ENCODE results near the gene IFNGR2.

IFNGR2 gene, protein sequence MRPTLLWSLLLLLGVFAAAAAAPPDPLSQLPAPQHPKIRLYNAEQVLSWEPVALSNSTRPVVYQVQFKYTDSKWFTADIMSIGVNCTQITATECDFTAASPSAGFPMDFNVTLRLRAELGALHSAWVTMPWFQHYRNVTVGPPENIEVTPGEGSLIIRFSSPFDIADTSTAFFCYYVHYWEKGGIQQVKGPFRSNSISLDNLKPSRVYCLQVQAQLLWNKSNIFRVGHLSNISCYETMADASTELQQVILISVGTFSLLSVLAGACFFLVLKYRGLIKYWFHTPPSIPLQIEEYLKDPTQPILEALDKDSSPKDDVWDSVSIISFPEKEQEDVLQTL

DNA sequence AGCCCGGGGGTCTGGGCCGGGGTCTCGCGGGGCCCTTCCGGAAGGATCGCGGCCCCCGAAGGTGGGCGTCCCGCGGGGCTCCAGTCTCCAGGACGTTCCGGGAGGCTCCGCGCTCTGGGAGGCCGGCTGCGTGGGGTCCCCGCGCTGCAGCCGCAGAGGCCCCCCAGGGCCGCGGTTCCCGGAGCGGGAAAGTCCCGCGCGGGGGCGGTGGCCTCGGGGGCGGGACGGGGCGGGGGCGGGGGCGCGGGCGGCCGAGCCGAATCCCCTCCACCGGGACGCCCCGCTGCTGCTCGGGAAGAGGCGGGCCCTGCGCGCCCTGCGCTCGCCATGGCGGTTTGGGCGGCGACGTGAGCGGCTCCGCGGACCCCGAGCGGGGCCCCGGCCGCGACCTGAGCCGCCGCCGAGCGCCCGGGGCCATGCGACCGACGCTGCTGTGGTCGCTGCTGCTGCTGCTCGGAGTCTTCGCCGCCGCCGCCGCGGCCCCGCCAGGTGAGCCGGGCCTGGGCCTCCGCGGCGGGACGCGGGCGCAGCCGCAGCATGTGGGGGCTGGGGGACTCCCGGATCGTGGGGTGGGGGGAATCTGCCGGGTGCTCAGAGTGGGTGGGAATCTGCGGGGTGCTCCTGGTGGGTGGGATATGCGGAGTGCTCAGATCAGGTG lies at the start of gene IFNGR2:
TSS of gene IFNGR2 (plus strand) at position 286 of the 658 bp plus-strand sequence. CDS start at position 417, 131 bp downstream.
- no peaks in the 10 kb centered on the region for H3K27me3 ChIP-seq (replicated peaks; ENCODE audit: control insufficient read depth, insufficient read depth, low read length)
- DNase-seq (ENCODE audit: extremely low read depth, insufficient read length) = peak; percentile 70
- H3K36me3 ChIP-seq (ENCODE audit: control insufficient read depth, insufficient read depth, low read length) = no peaks in the 10 kb centered on the region; the same call in none of the 2 replicates
- TF ChIP-seq, protein P1, sequence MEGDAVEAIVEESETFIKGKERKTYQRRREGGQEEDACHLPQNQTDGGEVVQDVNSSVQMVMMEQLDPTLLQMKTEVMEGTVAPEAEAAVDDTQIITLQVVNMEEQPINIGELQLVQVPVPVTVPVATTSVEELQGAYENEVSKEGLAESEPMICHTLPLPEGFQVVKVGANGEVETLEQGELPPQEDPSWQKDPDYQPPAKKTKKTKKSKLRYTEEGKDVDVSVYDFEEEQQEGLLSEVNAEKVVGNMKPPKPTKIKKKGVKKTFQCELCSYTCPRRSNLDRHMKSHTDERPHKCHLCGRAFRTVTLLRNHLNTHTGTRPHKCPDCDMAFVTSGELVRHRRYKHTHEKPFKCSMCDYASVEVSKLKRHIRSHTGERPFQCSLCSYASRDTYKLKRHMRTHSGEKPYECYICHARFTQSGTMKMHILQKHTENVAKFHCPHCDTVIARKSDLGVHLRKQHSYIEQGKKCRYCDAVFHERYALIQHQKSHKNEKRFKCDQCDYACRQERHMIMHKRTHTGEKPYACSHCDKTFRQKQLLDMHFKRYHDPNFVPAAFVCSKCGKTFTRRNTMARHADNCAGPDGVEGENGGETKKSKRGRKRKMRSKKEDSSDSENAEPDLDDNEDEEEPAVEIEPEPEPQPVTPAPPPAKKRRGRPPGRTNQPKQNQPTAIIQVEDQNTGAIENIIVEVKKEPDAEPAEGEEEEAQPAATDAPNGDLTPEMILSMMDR (IDR thresholded peaks at IDR 0.05; ENCODE audit: insufficient read depth, low read length, poor library complexity, severe bottlenecking) = no peak
- peak within 1 kb of the TSS; percentile 90 for H3K4me3 ChIP-seq (replicated peaks; ENCODE audit: low read depth, low read length)

DNA sequence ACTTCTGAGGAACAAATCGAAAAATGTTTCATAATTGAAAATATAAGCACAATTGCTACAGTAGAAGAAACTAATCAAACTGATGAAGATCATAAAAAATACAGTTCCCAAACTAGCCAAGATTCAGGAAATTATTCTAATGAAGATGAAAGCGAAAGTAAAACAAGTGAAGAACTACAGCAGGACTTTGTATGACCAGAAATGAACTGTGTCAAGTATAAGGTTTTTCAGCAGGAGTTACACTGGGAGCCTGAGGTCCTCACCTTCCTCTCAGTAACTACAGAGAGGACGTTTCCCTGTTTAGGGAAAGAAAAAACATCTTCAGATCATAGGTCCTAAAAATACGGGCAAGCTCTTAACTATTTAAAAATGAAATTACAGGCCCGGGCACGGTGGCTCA lies 47.9 kb upstream of the IFNGR2 start:
- TF ChIP-seq, protein P1 (IDR thresholded peaks at IDR 0.05; ENCODE audit: insufficient read depth, low read length, poor library complexity, severe bottlenecking) = no peak
- no peak for DNase-seq (ENCODE audit: extremely low read depth, insufficient read length)
- Histone ChIP-seq H3K36me3 (ENCODE audit: control insufficient read depth, insufficient read depth, low read length) (peaks cover 11% of the 10 kb centered on the region), H3K27me3 (replicated peaks; ENCODE audit: control insufficient read depth, insufficient read depth, low read length) (no peaks in the 10 kb centered on the region), H3K4me3 (replicated peaks; ENCODE audit: low read depth, low read length) (no peak overlapping the region)

DNA sequence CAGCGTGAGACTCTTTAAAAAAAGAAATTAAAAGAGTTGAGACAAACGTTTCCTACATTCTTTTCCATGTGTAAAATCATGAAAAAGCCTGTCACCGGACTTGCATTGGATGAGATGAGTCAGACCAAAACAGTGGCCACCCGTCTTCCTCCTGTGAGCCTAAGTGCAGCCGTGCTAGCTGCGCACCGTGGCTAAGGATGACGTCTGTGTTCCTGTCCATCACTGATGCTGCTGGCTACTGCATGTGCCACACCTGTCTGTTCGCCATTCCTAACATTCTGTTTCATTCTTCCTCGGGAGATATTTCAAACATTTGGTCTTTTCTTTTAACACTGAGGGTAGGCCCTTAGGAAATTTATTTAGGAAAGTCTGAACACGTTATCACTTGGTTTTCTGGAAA lies 47.2 kb upstream of the IFNGR2 start:
- H3K4me3 ChIP-seq (replicated peaks; ENCODE audit: low read depth, low read length) = no peak overlapping the region
- peaks cover 11% of the 10 kb centered on the region for H3K36me3 ChIP-seq (ENCODE audit: control insufficient read depth, insufficient read depth, low read length)
- DNase-seq (ENCODE audit: extremely low read depth, insufficient read length) = no peak
- TF ChIP-seq, protein P1 (IDR thresholded peaks at IDR 0.05; ENCODE audit: insufficient read depth, low read length, poor library complexity, severe bottlenecking) = no peak
- no peaks in the 10 kb centered on the region for H3K27me3 ChIP-seq (replicated peaks; ENCODE audit: control insufficient read depth, insufficient read depth, low read length)

DNA sequence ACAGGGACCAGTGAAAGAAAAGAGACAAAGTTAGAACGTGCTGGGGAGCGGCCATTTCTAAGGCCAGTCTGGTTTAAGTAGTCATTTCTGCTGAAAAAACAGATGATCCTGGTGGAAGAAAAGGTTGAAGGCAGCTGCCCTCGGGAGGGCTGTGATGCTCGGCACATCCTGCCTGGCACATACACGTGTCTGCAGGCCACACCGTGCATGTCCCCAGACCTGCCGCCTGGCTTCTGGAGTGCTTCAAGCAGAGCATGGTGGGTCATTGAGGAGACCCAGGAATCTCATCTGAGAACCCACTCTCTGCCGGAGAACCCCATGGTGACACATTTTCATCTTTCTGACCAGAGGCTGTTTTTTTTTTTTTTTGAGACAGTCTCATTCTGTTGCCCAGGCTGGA lies 46.0 kb upstream of the IFNGR2 start:
- Histone ChIP-seq H3K27me3 (replicated peaks; ENCODE audit: control insufficient read depth, insufficient read depth, low read length) (no peaks in the 10 kb centered on the region), H3K4me3 (replicated peaks; ENCODE audit: low read depth, low read length) (no peak overlapping the region), H3K36me3 (ENCODE audit: control insufficient read depth, insufficient read depth, low read length) (peaks cover 9% of the 10 kb centered on the region)
- TF ChIP-seq, protein P1 (IDR thresholded peaks at IDR 0.05; ENCODE audit: insufficient read depth, low read length, poor library complexity, severe bottlenecking) = no peak
- no peak for DNase-seq (ENCODE audit: extremely low read depth, insufficient read length)

DNA sequence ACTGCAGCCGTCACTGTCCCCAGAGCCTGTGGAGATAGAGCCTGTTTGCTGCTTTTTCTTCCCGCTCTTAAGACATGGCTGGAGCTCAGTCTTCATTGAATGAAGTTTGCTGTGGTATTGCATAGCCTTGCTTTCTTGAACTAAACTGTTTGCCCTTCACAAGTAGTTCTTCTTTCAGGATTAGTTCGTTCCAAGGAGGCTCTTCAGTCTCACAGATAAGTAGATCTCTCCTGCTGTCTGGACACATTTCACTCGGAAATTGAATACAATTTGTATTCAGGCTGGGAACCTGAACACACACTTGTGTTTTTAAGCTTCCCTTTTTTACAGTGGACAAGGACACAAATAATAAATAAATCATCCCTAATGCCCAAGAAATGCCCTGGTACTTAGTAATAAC lies 43.8 kb upstream of the IFNGR2 start:
- Histone ChIP-seq H3K27me3 (replicated peaks; ENCODE audit: control insufficient read depth, insufficient read depth, low read length) (no peaks in the 10 kb centered on the region), H3K36me3 (ENCODE audit: control insufficient read depth, insufficient read depth, low read length) (peaks cover 9% of the 10 kb centered on the region), H3K4me3 (replicated peaks; ENCODE audit: low read depth, low read length) (no peak overlapping the region)
- TF ChIP-seq, protein P1 (IDR thresholded peaks at IDR 0.05; ENCODE audit: insufficient read depth, low read length, poor library complexity, severe bottlenecking) = no peak
- DNase-seq (ENCODE audit: extremely low read depth, insufficient read length) = no peak

Measured in GM06990 (cell line).